Measurements from ENCODE around the gene BTBD16. TPM values are rescaled to one million over a fixed set of nuclear protein-coding genes. Genes with fewer than 3 reads are reported as not detected.

The BTBD16 gene
- polyA plus RNA-seq, 3 donors = not detected

DNA sequence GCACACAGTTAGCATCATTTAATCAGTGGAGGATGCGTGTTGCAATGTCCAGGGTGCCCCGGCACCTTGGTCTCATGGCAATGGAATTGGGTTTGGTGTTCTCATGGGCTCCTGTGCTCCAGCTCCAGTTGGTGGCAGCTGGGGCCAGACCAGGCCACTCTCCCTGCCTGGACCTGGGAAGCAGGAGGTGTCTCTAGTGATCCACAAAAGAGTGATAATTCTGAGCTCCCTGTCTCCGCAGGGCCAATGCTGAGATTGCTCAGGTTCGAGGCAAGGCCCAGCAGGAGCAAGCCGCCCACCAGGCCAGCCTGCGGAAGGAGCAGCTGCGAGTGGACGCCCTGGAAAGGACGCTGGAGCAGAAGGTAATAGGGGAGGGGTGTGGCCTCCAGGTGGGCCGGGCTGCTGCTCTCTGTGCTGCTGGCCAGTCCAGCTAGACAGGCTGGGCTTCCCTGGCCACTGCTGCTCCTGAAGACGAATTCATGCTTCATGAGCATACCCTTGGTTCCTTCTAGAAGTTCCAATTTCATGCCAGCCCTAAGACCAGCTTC lies 21.7 kb upstream of the BTBD16 start:
- peaks cover 2 to 5% (median 3%) of the 10 kb centered on the region in 3 donors for H3K27me3 Mint-ChIP-seq (ENCODE audit: low read depth in 3 of 3)
- H3K27ac ChIP-seq (ENCODE audit: low read depth in 1 of 2, low read length in 2 of 2) = no peak overlapping the region
- H3K4me2 ChIP-seq (replicated peaks; ENCODE audit: extremely low read depth, low read length, poor library complexity, severe bottlenecking) = no peak overlapping the region
- intact Hi-C loops (cut with micrococcal nuclease) = no loop called here
- no peaks in the 10 kb centered on the region for H4K20me1 ChIP-seq (ENCODE audit: insufficient read depth, low read length)
- no peaks in the 10 kb centered on the region for H3K36me3 Mint-ChIP-seq
- no peaks in the 10 kb centered on the region for H3K4me1 ChIP-seq (ENCODE audit: control insufficient read depth in 1 of 2, insufficient read depth in 2 of 2, low read length in 2 of 2)
- no peaks in the 10 kb centered on the region for H3K79me2 ChIP-seq (ENCODE audit: insufficient read depth, low read length)
- DNase-seq = no peak
- H2AFZ ChIP-seq (ENCODE audit: insufficient read depth, low read depth, low read length, poor library complexity, severe bottlenecking) = no peak overlapping the region
- no peaks in the 10 kb centered on the region for H3K4me1 Mint-ChIP-seq
- H3K4me3 ChIP-seq (replicated peaks in 1 of 3; ENCODE audit: low read depth in 2 of 3, low read length in 3 of 3) = no peak overlapping the region
- H3K9me3 Mint-ChIP-seq = peaks cover 0 to 1% (median 0%) of the 10 kb centered on the region in 7 donors
- no peaks in the 10 kb centered on the region for H3K9me3 ChIP-seq (replicated peaks in 1 of 2; ENCODE audit: control insufficient read depth in 1 of 2, insufficient read depth in 1 of 2, low read length in 2 of 2)
- no peak overlapping the region for H3K9ac ChIP-seq (ENCODE audit: insufficient read depth, low read length, poor library complexity, severe bottlenecking)
- no peaks in the 10 kb centered on the region for H3K27me3 ChIP-seq (ENCODE audit: control insufficient read depth in 2 of 2, insufficient read depth in 2 of 2, low read length in 2 of 2)
- WGBS (ENCODE audit: insufficient coverage) = 87% methylated on average over 9 of the region's 11 CpGs
- H3K4me3 Mint-ChIP-seq = no peak overlapping the region
- no peak overlapping the region for H3K27ac Mint-ChIP-seq
- no peaks in the 10 kb centered on the region for H3K36me3 ChIP-seq (replicated peaks in 1 of 2; ENCODE audit: control insufficient read depth in 1 of 2, insufficient read depth in 2 of 2, low read length in 2 of 2)
- TF ChIP-seq, protein P1, sequence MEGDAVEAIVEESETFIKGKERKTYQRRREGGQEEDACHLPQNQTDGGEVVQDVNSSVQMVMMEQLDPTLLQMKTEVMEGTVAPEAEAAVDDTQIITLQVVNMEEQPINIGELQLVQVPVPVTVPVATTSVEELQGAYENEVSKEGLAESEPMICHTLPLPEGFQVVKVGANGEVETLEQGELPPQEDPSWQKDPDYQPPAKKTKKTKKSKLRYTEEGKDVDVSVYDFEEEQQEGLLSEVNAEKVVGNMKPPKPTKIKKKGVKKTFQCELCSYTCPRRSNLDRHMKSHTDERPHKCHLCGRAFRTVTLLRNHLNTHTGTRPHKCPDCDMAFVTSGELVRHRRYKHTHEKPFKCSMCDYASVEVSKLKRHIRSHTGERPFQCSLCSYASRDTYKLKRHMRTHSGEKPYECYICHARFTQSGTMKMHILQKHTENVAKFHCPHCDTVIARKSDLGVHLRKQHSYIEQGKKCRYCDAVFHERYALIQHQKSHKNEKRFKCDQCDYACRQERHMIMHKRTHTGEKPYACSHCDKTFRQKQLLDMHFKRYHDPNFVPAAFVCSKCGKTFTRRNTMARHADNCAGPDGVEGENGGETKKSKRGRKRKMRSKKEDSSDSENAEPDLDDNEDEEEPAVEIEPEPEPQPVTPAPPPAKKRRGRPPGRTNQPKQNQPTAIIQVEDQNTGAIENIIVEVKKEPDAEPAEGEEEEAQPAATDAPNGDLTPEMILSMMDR (IDR thresholded peaks at IDR 0.05) = no peak

DNA sequence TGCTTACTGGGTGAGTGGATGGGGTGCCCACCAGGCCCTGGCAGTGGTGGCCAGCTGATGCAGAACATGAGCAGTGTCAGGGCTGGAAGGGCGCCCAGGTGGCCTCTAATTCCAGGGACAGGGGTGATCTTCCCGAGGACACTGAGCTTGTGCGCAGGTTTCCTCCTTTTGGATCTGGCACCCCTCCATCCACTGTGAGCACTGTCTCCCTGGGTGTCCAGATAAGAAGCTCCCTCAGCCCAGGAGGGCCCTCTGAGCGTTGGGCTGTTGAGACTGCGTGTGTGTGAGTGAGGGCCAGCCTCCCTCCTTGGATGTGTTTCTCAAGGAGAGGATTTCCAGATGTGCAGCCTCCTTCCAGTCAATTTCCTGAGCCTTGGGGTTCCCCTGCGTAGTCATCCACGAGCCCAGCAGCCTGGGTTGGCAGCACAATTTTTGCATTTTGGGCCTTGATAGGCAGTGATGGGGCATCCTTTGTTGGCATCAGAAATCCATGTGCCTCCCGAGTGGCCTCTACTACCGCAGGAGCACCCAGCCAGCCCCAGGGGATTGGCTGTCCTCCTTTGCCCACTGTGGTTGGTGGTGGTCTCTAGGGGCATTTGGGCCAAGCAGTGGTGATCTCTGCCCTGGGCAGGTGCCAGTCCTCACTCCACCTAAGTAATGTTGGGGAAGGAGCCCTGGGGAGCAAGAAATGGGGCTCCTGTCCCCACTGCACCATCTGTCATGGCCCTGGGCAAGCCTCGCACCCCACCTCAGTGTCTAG lies 20.9 kb upstream of the BTBD16 start:
- Histone ChIP-seq H2AFZ (ENCODE audit: insufficient read depth, low read depth, low read length, poor library complexity, severe bottlenecking) (no peak overlapping the region), H3K4me1 (ENCODE audit: control insufficient read depth in 1 of 2, insufficient read depth in 2 of 2, low read length in 2 of 2) (no peaks in the 10 kb centered on the region), H3K27me3 (ENCODE audit: control insufficient read depth in 2 of 2, insufficient read depth in 2 of 2, low read length in 2 of 2) (no peaks in the 10 kb centered on the region), H3K9ac (ENCODE audit: insufficient read depth, low read length, poor library complexity, severe bottlenecking) (no peak overlapping the region), H3K79me2 (ENCODE audit: insufficient read depth, low read length) (no peaks in the 10 kb centered on the region), H3K27ac (ENCODE audit: low read depth in 1 of 2, low read length in 2 of 2) (no peak overlapping the region), H3K36me3 (replicated peaks in 1 of 2; ENCODE audit: control insufficient read depth in 1 of 2, insufficient read depth in 2 of 2, low read length in 2 of 2) (no peaks in the 10 kb centered on the region), H3K4me2 (replicated peaks; ENCODE audit: extremely low read depth, low read length, poor library complexity, severe bottlenecking) (no peak overlapping the region), H4K20me1 (ENCODE audit: insufficient read depth, low read length) (no peaks in the 10 kb centered on the region), H3K9me3 (replicated peaks in 1 of 2; ENCODE audit: control insufficient read depth in 1 of 2, insufficient read depth in 1 of 2, low read length in 2 of 2) (no peaks in the 10 kb centered on the region), H3K4me3 (replicated peaks in 1 of 3; ENCODE audit: low read depth in 2 of 3, low read length in 3 of 3) (no peak overlapping the region)
- Mint-ChIP-seq H3K27ac (no peak overlapping the region), H3K36me3 (no peaks in the 10 kb centered on the region), H3K27me3 (ENCODE audit: low read depth in 3 of 3) (peaks cover 2 to 5% (median 3%) of the 10 kb centered on the region in 3 donors), H3K9me3 (peaks cover 0 to 1% (median 0%) of the 10 kb centered on the region in 7 donors), H3K4me1 (no peaks in the 10 kb centered on the region), H3K4me3 (no peak overlapping the region)
- intact Hi-C loops (cut with micrococcal nuclease) = no loop called here
- DNase-seq = no peak
- TF ChIP-seq, protein P1 (IDR thresholded peaks at IDR 0.05) = no peak
- 94% methylated on average over 8 of the region's 10 CpGs for WGBS (ENCODE audit: insufficient coverage)
